SU-DHL-6 (cell line): ENCODE results near the gene RASA3.
"Not testable (repeated sequence)": the region's sequence is repeated elsewhere in the genome, so short reads cannot be mapped to it uniquely, and the experiment has no call there.

Source experiments
- H2AFZ ChIP-seq: fragments of 200-600 bp; sonication (generic); 2 replicates; pipeline ENCODE4 v1.6.1; 2014; ENCODE audit warnings: low read depth, mild to moderate bottlenecking, moderate library complexity, mixed read lengths, antibody characterized with exemption, low read length; ENCODE audit not compliant: severe bottlenecking
- H3F3A ChIP-seq: fragments of 200-600 bp; shearing (Covaris generic); 2 replicates; pipeline ENCODE4 v1.6.0; 2016; ENCODE audit warnings: antibody characterized with exemption, mild to moderate bottlenecking; ENCODE audit not compliant: insufficient read depth
- H3K27ac ChIP-seq: fragments of 200-600 bp; sonication (generic); 2 replicates; pipeline ENCODE4 v1.5.1; 2016; ENCODE audit warnings: low read depth, mild to moderate bottlenecking, low read length, moderate library complexity, mixed read lengths
- H3K27me3 ChIP-seq: fragments of 200-600 bp; sonication (generic), shearing (Covaris generic); 2 replicates; pipeline ENCODE4 v1.6.0; 2014; ENCODE audit warnings: mild to moderate bottlenecking, low read length
- H3K36me3 ChIP-seq: fragments of 200-600 bp; sonication (generic); 2 replicates; pipeline ENCODE4 v1.6.1; 2014; ENCODE audit warnings: mild to moderate bottlenecking, low read length, mixed read lengths
- H3K4me2 ChIP-seq: fragments of 300-600, 200-600 bp; shearing (Covaris generic), sonication (generic); 2 replicates; pipeline ENCODE4 v1.6.0; 2014; ENCODE audit warnings: low read length, low read depth, mild to moderate bottlenecking; ENCODE audit not compliant: poor library complexity, severe bottlenecking
- H3K4me3 ChIP-seq: fragments of 200-600 bp; sonication (generic); 2 replicates; pipeline ENCODE4 v1.5.1; 2014; ENCODE audit warnings: antibody characterized with exemption, low read length, mild to moderate bottlenecking, mixed read lengths; ENCODE audit not compliant: insufficient read depth, poor library complexity, severe bottlenecking
- H3K79me2 ChIP-seq: fragments of 200-600 bp; sonication (generic); 2 replicates; pipeline ENCODE4 v1.6.1; 2014; ENCODE audit warnings: mild to moderate bottlenecking, low read length, moderate library complexity; ENCODE audit not compliant: insufficient read depth
- H3K9ac ChIP-seq: fragments of 200-600 bp; sonication (generic); 2 replicates; pipeline ENCODE4 v1.7.0; 2014; ENCODE audit warnings: mild to moderate bottlenecking, low read length
- H3K9me2 ChIP-seq: fragments of 200-600 bp; sonication (generic); replicated peaks from 2 replicates; pipeline ENCODE4 v1.6.1; 2014; ENCODE audit warnings: low read length; ENCODE audit not compliant: insufficient read depth
- H3K9me3 ChIP-seq: fragments of 200-600 bp; sonication (generic); 2 replicates; pipeline ENCODE4 v1.6.1; 2014; ENCODE audit warnings: low read length, mixed read lengths; ENCODE audit not compliant: insufficient read depth
- H4K20me1 ChIP-seq: fragments of 200-600 bp; sonication (generic); 2 replicates; pipeline ENCODE4 v1.6.1; 2014; ENCODE audit warnings: low read depth, mild to moderate bottlenecking, antibody characterized with exemption, low read length, moderate library complexity, mixed read lengths
- EZH2phosphoT487 ChIP-seq: fragments of 200-600 bp; sonication (generic), shearing (Covaris generic); conservative IDR thresholded peaks from 2 replicates; pipeline ENCODE4 v1.6.1; 2018; ENCODE audit warnings: mild to moderate bottlenecking, antibody characterized with exemption, low read length, moderate library complexity, mixed read lengths
- TF ChIP-seq, protein P1 (sequence below): fragments of 200-600 bp; sonication (generic); IDR thresholded peaks from one replicate; pipeline ENCODE4 v1.5.1; 2017; ENCODE audit warnings: antibody characterized with exemption, mild to moderate bottlenecking, low read length, moderate library complexity; ENCODE audit not compliant: insufficient read depth, poor library complexity, severe bottlenecking

The RASA3 gene

DNA sequence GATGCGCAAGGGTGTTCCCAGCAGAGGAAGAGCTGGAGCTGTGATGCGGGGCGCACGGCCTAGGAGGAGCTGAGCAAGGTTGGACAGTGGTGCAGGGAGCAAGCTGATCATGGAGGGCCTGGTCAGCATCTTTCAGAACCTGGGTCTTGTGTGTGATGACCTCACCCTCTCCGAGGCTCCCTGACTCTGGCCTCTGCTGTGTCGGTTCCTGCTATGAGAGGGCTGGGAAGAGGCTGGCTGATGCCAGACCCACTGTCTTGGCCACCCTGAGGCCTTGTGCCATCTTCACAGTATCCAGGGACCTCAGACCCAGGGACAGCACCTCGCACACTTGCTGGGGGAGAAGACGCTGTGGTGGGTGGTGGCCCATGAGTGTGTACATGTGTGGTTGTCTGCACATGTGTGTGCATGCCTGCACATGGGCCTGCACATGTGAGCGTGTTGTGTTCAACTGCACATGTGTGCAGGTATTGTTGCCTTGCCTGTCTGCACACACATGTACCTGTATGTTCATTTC is 142.0 kb downstream of the RASA3 start:
- H3K4me2 ChIP-seq = no peak overlapping the region
- H2AFZ ChIP-seq = no peak overlapping the region
- H3K27ac ChIP-seq = no peak overlapping the region
- TF ChIP-seq EZH2phosphoT487 = no peak
- TF ChIP-seq, protein P1, sequence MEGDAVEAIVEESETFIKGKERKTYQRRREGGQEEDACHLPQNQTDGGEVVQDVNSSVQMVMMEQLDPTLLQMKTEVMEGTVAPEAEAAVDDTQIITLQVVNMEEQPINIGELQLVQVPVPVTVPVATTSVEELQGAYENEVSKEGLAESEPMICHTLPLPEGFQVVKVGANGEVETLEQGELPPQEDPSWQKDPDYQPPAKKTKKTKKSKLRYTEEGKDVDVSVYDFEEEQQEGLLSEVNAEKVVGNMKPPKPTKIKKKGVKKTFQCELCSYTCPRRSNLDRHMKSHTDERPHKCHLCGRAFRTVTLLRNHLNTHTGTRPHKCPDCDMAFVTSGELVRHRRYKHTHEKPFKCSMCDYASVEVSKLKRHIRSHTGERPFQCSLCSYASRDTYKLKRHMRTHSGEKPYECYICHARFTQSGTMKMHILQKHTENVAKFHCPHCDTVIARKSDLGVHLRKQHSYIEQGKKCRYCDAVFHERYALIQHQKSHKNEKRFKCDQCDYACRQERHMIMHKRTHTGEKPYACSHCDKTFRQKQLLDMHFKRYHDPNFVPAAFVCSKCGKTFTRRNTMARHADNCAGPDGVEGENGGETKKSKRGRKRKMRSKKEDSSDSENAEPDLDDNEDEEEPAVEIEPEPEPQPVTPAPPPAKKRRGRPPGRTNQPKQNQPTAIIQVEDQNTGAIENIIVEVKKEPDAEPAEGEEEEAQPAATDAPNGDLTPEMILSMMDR = no peak
- H3K27me3 ChIP-seq = no peaks in the 10 kb centered on the region
- H3K9ac ChIP-seq = no peak overlapping the region
- H3K9me3 ChIP-seq = no peaks in the 10 kb centered on the region
- H3K9me2 ChIP-seq = no peaks in the 10 kb centered on the region
- H3K79me2 ChIP-seq = no peaks in the 10 kb centered on the region
- no peaks in the 10 kb centered on the region for H3K36me3 ChIP-seq
- H3K4me3 ChIP-seq = no peak overlapping the region
- H3F3A ChIP-seq = no peaks in the 10 kb centered on the region
- H4K20me1 ChIP-seq = no peaks in the 10 kb centered on the region

DNA sequence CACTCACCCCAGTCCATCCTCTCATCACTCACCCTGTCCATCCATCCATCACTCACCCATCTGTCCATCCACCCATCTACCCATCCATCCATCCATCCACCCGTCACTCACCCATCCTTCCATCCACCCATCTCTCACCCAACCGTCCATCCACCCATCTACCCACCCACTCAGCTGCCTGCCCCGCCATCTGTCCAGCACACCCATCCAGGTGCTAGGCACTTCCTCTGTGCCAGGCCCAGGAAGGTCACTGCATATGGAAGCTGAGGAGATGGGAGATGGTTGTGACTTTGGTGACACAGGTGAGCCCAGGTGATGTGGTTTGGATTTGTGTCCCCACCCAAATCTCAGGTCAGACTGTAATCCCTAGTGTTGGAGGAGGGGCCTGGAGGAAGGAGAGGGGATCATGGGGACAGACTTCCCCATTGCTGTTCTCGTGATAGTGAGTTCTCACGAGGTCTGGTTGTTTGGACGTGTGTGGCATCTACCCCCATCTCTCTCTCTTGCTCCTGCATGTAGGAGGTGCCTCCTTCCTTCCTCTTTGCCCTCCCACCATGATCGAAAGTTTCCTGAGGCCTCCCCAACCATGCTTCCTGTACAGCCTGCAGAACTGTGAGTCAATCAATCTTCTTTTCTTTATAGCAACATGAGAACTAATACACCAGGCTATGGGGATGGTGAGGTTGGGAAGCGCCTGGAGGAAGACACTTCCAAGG is 142.7 kb downstream of the RASA3 start:
- no peaks in the 10 kb centered on the region for H4K20me1 ChIP-seq
- H3K9ac ChIP-seq = no peak overlapping the region
- no peaks in the 10 kb centered on the region for H3K9me2 ChIP-seq
- no peak for TF ChIP-seq EZH2phosphoT487
- TF ChIP-seq, protein P1 = no peak
- H3F3A ChIP-seq = no peaks in the 10 kb centered on the region
- H3K27ac ChIP-seq = no peak overlapping the region
- no peak overlapping the region for H3K4me2 ChIP-seq
- no peaks in the 10 kb centered on the region for H3K79me2 ChIP-seq
- no peaks in the 10 kb centered on the region for H3K27me3 ChIP-seq
- no peaks in the 10 kb centered on the region for H3K36me3 ChIP-seq
- H3K4me3 ChIP-seq = no peak overlapping the region
- no peak overlapping the region for H2AFZ ChIP-seq
- no peaks in the 10 kb centered on the region for H3K9me3 ChIP-seq

DNA sequence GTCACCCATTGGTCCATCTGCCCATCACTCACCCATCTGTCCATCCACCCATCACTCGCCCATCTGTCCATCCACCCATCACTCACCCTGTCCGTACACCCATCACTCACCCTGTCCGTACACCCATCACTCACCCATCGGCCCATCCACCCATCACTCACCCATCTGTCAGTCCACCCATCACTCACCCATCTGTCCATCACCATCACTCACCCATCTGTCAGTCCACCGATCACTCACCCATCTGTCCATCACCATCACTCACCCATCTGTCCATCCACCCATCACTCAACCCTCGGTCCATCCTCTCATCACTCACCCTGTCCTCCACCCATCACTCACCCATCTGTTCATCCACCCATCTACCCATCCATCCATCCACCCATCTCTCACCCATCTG is 143.6 kb downstream of the RASA3 start:
- H2AFZ ChIP-seq, H3K79me2 ChIP-seq, H3F3A ChIP-seq, H3K4me2 ChIP-seq, H3K9me3 ChIP-seq, H3K4me3 ChIP-seq, H3K36me3 ChIP-seq, H3K9ac ChIP-seq, H3K27me3 ChIP-seq, H3K27ac ChIP-seq, H3K9me2 ChIP-seq, H4K20me1 ChIP-seq: not testable (repeated sequence)

DNA sequence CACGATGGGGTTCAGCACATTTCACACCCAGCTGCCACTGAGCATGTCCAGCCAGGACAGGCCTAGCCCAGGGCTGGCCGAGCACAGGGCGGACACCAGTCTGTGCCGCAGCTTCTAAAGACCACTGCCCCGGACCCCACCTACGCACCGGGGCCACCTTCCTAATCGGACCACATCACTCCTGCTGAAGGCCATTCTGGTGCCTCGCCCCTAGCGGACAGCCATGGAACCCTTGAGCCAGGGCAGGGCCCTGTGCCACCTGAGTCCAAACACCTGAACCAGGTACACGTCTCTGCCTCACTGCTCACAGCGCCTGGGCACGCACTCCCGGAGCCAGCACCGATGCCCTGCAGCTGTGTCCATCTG is 150.1 kb downstream of the RASA3 start:
- no peak overlapping the region for H3K4me3 ChIP-seq
- no peak for TF ChIP-seq EZH2phosphoT487
- TF ChIP-seq, protein P1 = no peak
- no peak overlapping the region for H3K4me2 ChIP-seq
- no peak overlapping the region for H3K9ac ChIP-seq
- no peaks in the 10 kb centered on the region for H3K27me3 ChIP-seq
- H3K9me3 ChIP-seq = no peaks in the 10 kb centered on the region
- H3K27ac ChIP-seq = no peak overlapping the region
- no peaks in the 10 kb centered on the region for H3K79me2 ChIP-seq
- no peaks in the 10 kb centered on the region for H3K36me3 ChIP-seq
- H2AFZ ChIP-seq = no peak overlapping the region
- H3F3A ChIP-seq = no peaks in the 10 kb centered on the region
- H4K20me1 ChIP-seq = no peaks in the 10 kb centered on the region
- no peaks in the 10 kb centered on the region for H3K9me2 ChIP-seq
